Raji (cell line): ENCODE results near the gene SERPINB6.

Source experiments
- POLR2A ChIP-seq: IDR thresholded peaks from 2 replicates; pipeline ENCODE4 v1.6.1; 2011; ENCODE audit warnings: low read depth, low read length, control low read depth; ENCODE audit not compliant: insufficient read depth

Gene SERPINB6

DNA sequence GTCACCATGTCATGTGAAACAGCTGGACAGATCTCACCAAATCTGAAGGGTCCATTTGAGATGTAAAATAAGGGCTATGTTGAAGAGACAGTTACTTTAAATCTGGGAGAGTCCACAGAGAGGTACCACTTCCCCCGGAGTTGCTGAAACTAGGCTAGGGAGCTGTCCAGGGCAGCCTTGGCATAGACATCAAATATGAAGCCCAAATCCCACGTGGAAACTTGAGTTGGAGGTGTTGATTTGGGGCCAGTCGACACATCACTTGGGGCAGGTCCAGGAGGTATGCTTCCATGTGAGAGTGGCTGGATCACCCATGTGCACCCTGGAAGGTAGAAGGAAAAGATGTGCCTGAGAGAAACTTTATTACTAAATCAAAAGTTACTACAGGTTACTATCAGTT is 56.2 kb downstream of the SERPINB6 start:
- TF ChIP-seq POLR2A: no peak

DNA sequence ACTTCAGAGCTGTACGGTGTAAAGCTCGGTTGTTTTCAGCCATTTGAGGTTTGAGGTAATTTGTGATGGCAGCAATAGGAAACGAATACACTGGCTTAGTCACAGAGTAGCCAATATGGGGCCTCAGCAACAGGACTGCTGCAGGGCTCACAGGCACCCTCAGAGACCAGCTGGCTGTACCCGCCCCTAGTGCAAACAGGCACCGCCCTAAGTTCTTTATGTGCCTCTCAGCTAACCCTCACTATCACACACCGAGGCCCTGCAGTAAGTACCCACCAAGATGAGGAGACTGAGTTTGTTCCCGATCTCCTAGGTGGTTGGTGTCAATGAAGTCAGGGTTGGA is 57.1 kb downstream of the SERPINB6 start:
- TF ChIP-seq POLR2A: no peak

DNA sequence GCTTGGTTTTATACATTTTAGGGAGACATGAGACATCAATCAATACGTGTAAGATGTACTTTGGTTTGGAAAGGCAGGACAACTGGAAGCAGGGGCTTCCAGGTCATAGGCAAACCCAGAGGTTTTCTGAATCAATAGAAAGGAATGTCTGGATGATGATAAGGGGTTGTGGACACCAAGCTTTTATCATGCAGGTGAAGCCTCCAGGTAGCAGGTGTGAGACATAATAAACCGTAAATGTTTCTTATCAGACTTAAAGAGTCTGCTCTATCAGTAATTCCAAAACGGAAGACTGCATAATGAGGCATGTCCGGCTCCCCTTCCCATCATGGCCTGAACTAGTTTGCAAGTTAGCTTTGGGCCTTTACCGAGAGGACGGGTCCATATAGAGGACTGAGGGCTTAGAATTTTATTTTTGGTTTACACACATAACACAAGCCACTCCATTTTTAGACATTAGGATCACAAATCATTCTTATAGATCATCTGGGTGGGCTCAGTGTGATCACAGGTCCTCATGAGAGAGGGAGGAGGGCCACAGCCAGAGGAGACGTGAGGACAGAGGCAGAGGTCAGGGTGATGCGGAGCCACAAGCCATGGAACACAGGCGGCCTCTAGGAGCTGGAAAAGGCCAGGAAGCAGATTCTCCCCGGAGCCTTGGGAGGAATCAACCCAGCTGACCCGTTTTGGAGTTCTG is 57.6 kb downstream of the SERPINB6 start:
- no peak for TF ChIP-seq POLR2A

DNA sequence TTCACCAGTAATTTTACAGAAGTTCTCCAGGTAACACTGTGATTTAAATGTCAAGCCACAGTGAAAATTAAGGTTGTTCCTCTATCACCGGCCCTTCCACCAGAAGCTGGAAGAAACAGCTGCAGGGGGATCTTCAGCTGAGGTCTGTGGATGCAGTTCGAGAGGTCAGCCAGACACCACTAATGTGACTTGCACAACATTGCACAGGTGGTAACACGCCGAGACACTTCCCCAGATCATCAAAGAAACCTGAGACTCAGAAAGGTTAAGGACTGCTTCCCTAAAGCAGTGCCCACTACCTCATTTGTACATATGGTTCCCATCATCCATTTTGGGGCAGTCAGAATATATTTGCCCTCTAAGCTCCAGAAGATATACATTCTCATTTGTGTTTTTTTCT is 60.2 kb downstream of the SERPINB6 start:
- no peak for TF ChIP-seq POLR2A

DNA sequence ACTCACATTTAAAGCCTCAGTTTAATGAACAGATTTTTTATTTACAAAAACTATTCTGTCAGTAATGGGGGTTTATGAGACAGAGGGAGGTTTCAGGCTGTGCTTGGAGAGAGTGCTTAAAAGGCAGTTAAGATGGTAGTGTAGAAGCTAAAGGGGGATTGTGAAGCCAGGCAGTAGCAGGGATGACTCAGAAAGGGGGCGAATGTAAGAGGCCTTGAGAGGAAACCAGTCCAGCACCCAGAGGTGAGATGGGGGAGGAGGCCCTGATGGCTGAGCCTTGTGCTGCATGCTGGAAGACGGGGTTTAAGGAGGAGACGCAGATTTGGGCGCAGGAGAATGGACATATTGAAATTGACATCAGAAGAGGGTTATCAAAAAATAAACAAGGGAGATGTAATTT is 61.6 kb downstream of the SERPINB6 start:
- TF ChIP-seq POLR2A: no peak

DNA sequence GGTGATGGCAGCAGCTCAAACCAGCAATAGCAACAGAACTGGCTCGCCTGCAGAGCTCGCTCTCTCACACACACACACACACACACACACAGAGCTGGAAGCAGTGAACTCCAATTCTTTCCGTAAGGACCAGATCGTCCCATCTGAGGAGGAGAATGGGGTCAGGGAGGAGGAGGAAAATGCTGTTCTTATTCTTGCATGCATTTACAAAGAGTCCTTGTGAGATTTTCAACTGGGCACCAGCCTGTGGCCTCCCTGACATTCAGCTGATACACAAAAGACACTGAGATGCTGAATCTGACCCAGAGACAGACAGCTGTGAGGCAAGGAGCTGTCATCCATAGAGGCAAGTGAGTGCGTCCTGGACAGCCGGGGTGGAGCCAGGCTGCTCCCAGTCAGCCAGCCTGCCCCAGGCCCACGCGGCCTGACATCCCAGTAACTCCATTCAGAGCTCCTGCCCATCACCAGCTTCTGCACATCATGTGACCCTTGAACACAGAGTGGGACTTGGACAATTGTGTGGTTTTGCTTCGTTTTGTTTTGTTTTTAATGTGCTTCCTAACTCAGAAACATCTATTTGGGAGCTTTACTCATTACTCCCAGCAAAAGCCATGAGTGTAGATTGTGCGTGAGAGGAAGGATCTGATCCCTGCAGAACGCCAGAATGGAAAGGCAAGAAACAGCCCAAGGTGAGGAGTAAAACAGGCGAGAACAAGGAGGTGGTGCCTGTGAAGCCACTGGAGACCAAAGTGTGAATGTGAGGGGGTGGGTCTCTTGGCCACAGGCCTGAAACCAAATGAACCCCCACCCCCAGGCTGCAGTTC is 70.3 kb downstream of the SERPINB6 start:
- TF ChIP-seq POLR2A: no peak

DNA sequence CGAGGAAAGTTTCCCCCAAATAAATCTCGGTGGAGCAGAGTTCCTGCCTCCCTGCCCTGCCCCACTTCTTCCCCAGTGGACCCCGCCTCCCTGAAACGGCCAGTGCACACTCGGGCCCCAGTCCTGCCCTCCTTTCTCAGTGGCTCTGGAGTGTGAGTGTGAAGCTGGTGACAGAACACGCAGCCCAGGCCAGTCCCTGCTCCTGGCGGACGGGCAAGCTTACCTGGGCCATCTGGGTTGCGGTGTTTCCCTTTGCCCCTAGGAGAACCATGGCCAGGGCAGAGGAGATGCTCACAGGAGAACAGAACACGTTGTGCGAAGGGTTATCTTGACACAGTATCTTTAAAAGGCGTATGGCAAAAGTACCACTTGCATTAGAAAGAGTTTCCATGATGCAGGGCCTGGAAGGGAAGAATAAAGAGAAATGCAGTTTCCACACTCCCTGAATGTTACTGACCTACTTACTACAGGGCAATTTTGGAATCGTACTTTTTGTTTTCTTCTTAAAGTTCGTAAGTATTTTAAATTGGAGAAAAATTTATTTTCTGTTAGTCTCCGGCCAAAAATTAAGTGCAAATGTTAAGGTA is 71.1 kb downstream of the SERPINB6 start:
- no peak for TF ChIP-seq POLR2A

DNA sequence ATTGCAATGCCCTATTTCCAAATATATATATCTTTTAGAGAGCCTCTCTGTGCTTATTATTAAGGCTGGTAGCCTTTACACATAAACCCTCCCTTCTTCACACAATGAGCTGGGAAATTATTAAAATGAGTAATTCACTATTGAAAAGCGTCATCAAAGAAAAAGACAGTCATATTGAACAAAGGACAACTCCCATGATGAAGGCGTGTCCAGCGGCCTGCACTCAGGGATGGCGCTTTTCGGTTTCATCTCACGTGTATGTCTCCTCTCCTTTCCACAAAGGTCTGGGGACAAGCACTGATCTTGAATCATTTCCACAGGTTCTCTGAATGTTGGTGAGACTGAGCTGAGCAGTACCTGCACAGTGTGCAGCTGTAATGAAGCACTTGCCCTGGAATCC is 71.8 kb downstream of the SERPINB6 start:
- no peak for TF ChIP-seq POLR2A
